Measurements from ENCODE around the gene ITPK1.

GRCh38 chr14:93041830-93042229 is 73.9 kb downstream of the ITPK1 start:
- no peak for TF ChIP-seq POLR2A (IDR thresholded peaks at IDR 0.05)
- no peak for TF ChIP-seq CTCF (IDR thresholded peaks at IDR 0.05)
